ENCODE results near the gene ZNF93.
"Not testable (repeated sequence)": the region's sequence is repeated elsewhere in the genome, so short reads cannot be mapped to it uniquely, and the experiment has no call there.

The ZNF93 gene

GRCh38 chr19:19900729-19901444, at the start of gene ZNF93:
Gene ZNF93, plus strand, starts transcription at chr19:19900946. Its CDS starts 143 bp downstream, at chr19:19901089.
- peak; percentile 67 to 82 (median 75) for DNase-seq (ENCODE audit: low read depth in 3 of 3, low spot score in 1 of 3)

- DNase-seq (ENCODE audit: low read depth in 3 of 3, low spot score in 1 of 3): not testable (repeated sequence)
These were observed 49.0 kb upstream of the ZNF93 start for GRCh38 chr19:19851740-19852139.

DNA sequence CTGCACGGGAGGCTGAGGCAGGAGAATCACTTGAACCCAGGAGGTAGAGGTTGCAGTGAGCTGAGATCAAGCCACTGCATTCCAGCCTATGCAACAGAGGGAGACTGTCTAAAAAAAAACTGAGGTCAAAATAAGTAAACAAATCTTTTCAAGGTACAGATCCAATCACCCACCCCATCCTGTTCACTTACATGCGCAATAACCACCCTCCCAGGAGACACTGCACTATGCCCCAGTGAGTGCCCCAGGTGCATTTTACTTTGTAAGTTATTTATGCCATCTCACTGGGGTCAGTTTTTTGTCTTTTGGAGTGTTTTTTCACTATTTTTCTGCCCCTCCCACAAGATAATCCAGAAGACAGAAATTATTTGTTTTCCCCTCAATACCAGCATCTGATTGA, 42.0 kb upstream of the ZNF93 start:
- no peak for DNase-seq (ENCODE audit: low read depth in 3 of 3, low spot score in 1 of 3)

- peak in 1 of 3 donors; percentile 13 for DNase-seq (ENCODE audit: low read depth in 3 of 3, low spot score in 1 of 3)
These were observed 39.9 kb upstream of the ZNF93 start for GRCh38 chr19:19860756-19861390.

DNA sequence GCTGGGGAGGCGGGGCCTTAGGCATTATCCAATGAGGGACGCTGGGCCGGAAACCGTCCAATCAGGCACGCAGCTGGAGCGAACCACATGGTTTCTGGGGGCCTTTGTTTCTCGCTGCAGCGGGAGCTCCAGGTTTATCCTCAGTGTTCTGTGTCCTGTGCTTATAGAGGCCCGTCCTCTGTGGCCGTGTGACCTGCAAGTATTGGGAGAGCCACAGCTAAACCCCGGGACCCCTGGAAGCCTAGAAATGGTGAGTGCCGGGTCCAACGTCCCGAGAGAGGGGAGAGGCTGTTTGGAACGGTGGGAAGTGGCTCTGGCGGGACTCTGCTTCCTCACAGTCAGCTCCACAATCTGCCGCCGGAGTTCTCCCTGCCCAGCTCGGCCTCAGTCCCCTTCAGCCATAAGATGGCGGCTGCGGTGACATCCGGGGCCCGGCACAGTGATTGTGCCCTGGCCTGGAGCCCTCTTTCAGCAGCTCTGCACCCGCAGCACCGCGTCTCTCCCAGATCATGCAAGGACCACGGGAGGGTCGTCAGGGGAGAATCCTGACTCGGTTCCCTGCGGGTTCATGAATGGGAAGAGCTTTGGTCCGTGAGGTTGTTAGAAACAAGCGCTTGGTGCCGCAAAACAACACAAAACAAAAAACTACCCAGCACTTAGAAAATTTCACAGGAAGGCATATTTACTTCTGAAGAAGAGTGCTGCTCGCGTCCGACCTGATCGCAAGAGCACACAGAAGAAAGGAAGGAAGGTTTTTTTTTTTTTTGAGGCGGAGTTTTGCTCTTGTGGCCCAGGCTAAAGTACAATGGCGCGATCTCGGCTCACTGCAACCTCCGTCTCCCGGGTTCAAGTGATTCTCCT, 34.8 kb upstream of the ZNF93 start, which contains the start of gene ZNF253:
ZNF253 (plus strand) TSS at position 133 of the 861 bp plus-strand sequence; CDS start at position 248, 115 bp downstream.
- DNase-seq (ENCODE audit: low read depth in 3 of 3, low spot score in 1 of 3): peak; percentile 81 to 86 (median 83)

DNA sequence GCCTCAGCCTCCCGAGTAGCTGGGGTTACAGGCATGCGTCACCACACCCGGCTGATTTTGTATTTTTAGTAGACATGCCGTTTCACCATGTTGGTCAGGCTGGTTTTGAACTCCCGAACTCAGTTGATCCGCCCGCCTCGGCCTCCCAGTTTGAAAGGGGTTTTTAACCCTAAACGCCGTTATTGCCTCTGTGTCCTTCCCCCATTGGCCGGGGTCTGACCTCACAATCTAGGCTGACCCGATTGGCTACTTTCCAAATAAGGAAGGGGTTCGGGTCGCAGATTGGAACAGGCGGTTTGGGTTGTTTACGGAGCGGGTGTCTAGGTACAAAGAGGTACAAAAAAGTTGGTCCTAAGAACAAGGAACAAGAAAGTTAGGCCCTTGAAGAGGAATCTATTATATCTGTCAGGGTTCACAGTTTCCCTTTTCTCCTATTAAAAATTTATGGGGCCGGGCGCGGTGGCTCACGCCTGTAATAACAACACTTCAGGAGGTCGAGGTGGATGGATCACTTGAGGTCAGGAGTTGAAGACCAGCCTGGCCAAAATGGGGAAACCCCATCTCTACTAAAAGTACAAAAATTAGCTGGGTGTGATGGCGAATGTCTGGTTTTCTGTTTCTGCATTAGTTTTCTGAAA, 34.0 kb upstream of the ZNF93 start:
- DNase-seq (ENCODE audit: low read depth in 3 of 3, low spot score in 1 of 3): peak in 2 of 3 donors; percentile 2 to 24

DNA sequence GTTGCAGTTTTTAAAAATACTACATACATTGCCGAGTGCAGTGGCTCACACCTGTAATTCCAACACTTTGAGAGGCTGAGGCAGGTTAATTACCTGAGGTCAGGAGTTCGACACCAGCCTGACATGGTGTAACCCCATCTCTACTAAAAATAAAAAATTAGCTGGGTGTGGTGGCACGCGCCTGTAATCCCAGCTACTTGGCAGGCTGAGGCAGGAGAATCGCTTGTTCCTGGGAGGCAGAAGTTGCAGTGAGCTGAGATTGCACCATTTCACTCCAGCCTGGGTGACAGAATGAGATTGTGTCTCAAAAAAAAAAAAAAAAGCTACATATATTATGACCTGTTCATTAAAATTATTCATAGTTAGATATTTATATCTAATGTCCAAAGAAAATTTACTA, 30.7 kb upstream of the ZNF93 start:
- not testable (repeated sequence) for DNase-seq (ENCODE audit: low read depth in 3 of 3, low spot score in 1 of 3)

- DNase-seq (ENCODE audit: low read depth in 3 of 3, low spot score in 1 of 3): no peak
These were observed 28.8 kb upstream of the ZNF93 start for GRCh38 chr19:19871932-19872331.

DNA sequence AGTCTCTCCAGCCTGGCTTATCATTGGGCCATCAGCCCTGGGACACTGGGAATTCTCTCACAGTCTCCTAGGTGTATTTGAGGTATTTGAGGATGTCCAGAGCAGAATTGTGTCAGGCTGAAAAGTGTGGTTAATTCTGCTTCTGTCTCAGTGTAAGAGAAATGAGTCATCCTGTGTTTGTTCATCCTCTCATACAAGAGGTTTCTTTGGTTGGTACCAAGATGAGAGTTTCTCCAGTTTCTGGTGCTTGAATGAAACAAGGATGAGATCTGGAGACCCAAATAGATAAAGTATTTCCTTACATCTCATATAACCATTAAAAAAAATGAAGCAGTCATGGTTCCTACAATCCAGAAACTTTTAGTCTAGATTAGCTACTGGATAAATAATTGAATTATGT, 27.4 kb upstream of the ZNF93 start:
- DNase-seq (ENCODE audit: low read depth in 3 of 3, low spot score in 1 of 3): no peak

GRCh38 chr19:19877724-19878123, 23.0 kb upstream of the ZNF93 start:
- no peak for DNase-seq (ENCODE audit: low read depth in 3 of 3, low spot score in 1 of 3)

- DNase-seq (ENCODE audit: low read depth in 3 of 3, low spot score in 1 of 3): no peak
These were observed 16.2 kb upstream of the ZNF93 start for GRCh38 chr19:19884583-19884982.

DNA sequence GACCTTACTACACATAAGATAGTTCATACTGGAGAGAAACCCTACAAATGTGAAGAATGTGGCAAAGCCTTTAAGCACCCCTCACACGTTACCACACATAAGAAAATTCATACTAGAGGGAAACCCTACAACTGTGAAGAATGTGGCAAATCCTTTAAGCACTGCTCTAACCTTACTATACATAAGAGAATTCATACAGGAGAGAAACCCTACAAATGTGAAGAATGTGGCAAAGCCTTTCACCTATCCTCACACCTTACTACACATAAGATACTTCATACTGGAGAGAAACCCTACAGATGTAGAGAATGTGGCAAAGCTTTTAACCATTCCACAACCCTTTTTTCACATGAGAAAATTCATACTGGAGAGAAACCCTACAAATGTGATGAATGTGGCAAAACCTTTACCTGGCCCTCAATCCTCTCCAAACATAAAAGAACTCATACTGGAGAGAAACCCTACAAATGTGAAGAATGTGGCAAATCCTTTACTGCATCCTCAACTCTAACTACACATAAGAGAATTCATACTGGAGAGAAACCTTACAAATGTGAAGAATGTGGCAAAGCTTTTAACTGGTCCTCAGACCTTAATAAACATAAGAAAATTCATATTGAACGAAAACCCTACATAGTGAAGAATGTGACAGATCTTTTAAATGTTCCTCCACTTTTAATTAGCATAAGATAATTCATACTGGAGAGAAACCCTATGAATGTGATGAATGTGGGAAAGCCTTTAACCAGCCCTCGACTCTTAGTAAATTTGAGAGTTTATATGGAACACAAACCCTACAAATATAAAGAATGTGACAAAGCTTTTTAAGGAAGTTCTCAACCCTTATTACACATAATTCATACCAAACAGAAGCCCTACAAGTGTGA, 8.4 kb upstream of the ZNF93 start:
- DNase-seq (ENCODE audit: low read depth in 3 of 3, low spot score in 1 of 3): not testable (repeated sequence)

- no peak for DNase-seq (ENCODE audit: low read depth in 3 of 3, low spot score in 1 of 3)
These were observed 512 bp upstream of the ZNF93 start for GRCh38 chr19:19900139-19900728.

DNA sequence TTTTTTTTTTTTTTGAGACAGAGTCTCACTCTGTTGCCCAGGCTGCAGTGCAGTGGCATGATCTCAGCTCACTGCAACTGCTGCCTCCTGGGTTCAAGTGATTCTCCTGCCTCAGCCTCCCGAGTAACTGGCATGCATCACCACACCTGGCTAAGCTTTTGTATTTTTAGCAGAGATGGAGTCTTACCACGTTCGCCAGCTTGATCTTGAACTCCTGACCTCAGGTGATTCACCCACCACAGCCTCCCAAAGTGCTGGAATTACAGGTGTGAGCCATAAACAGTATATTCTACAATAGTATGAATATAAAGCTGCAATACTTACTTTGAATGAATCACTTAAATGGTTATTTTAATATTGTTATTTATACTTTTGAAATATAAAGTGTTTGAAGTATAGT, 6.8 kb downstream of the ZNF93 start:
- DNase-seq (ENCODE audit: low read depth in 3 of 3, low spot score in 1 of 3): not testable (repeated sequence)

- no peak for DNase-seq (ENCODE audit: low read depth in 3 of 3, low spot score in 1 of 3)
These were observed 8.9 kb downstream of the ZNF93 start for GRCh38 chr19:19909654-19910053.

- DNase-seq (ENCODE audit: low read depth in 3 of 3, low spot score in 1 of 3): no peak
These were observed 10.4 kb downstream of the ZNF93 start for GRCh38 chr19:19911150-19911549.

GRCh38 chr19:19914596-19914995, 13.8 kb downstream of the ZNF93 start:
- DNase-seq (ENCODE audit: low read depth in 3 of 3, low spot score in 1 of 3): no peak

DNA sequence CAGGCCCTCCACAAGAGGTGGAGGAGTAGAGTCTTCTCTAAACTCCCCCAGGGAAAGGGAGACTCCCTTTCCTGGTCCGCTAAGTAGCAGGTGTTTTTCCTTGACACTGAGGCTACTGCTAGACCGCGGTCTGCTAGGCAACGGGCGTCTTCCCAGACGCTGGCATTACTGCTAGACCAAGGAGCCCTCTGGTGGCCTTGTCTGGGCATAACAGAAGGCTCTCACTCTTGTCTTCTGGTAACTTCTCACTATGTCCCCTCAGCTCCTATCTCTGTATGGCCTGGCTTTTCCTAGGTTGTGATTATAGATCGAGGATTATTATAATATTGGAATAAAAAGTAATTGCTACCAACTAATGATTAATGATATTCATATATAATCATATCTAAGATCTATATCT, 29.7 kb downstream of the ZNF93 start:
- DNase-seq (ENCODE audit: low read depth in 3 of 3, low spot score in 1 of 3): peak in 1 of 3 donors; percentile 7

- not testable (repeated sequence) for DNase-seq (ENCODE audit: low read depth in 3 of 3, low spot score in 1 of 3)
These were observed 32.9 kb downstream of the ZNF93 start for GRCh38 chr19:19933432-19934314.
